Keratinocyte (primary cell): ENCODE results near the gene CHCHD1. TPM values are rescaled to one million over a fixed set of nuclear protein-coding genes. Genes with fewer than 3 reads are reported as not detected.
"Not testable (repeated sequence)": the region's sequence is repeated elsewhere in the genome, so short reads cannot be mapped to it uniquely, and the experiment has no call there.

ENCODE experiments used
- DNase-seq: peaks from one replicate; pipeline ENCODE4 v3.0.0-alpha.2; 2011; ENCODE audit warnings: low read depth, missing footprints, low spot score
- FAIRE-seq: peaks from 2 replicates; lab custom pipeline; 2011; peaks lifted over from hg19 to GRCh38; lab: Jason Lieb, UNC
- H2AFZ ChIP-seq: 2 replicates; pipeline ENCODE4 v1.6.0; 2012; ENCODE audit warnings: low read length, control low read depth, inconsistent platforms; ENCODE audit not compliant: control insufficient read depth
- H3K27ac ChIP-seq: 2 replicates; pipeline ENCODE4 v1.5.1; 2011; ENCODE audit warnings: low read length; ENCODE audit not compliant: control insufficient read depth, insufficient read depth
- H3K27me3 ChIP-seq: 3 replicates; pipeline ENCODE4 v1.6.0; 2011; ENCODE audit warnings: low read length; ENCODE audit not compliant: control insufficient read depth, insufficient read depth; ENCODE audit errors: extremely low read depth
- H3K36me3 ChIP-seq, 2 experiments: 2 replicates in 1 of 2; 3 replicates in 1 of 2; pipeline ENCODE4 v1.5.1; 2011; ENCODE audit warnings: low read length in 2 of 2, mild to moderate bottlenecking in 1 of 2; ENCODE audit not compliant: control insufficient read depth in 2 of 2, insufficient read depth in 2 of 2; ENCODE audit errors: extremely low read depth in 1 of 2
- H3K4me1 ChIP-seq: 3 replicates; pipeline ENCODE4 v1.5.1; 2011; ENCODE audit warnings: low read length; ENCODE audit not compliant: control insufficient read depth, insufficient read depth; ENCODE audit errors: extremely low read depth
- H3K4me2 ChIP-seq: 3 replicates; pipeline ENCODE4 v1.6.0; 2011; ENCODE audit warnings: low read depth, low read length; ENCODE audit not compliant: control insufficient read depth, insufficient read depth; ENCODE audit errors: extremely low read depth
- H3K4me3 ChIP-seq, 3 experiments: fragments of 200-600 bp in 1 of 3; sonication (generic) in 1 of 3; 2 replicates in 2 of 3; 3 replicates in 1 of 3; pipeline ENCODE4 v1.5.1; 2011 to 2016; ENCODE audit warnings: low read length in 3 of 3, mild to moderate bottlenecking in 3 of 3, control low read depth in 2 of 3, inconsistent platforms in 1 of 3, low read depth in 1 of 3, mixed read lengths in 1 of 3, mixed run types in 1 of 3, moderate library complexity in 1 of 3; ENCODE audit not compliant: control insufficient read depth in 2 of 3, insufficient read depth in 2 of 3; ENCODE audit errors: extremely low read depth in 1 of 3
- H3K79me2 ChIP-seq: 2 replicates; pipeline ENCODE4 v1.6.0; 2012; ENCODE audit warnings: low read length; ENCODE audit not compliant: control insufficient read depth, insufficient read depth
- H3K9ac ChIP-seq: 3 replicates; pipeline ENCODE4 v1.6.0; 2011; ENCODE audit warnings: low read length; ENCODE audit not compliant: control insufficient read depth, insufficient read depth; ENCODE audit errors: extremely low read depth
- H3K9me1 ChIP-seq: 3 replicates; pipeline ENCODE4 v1.6.0; 2011; ENCODE audit warnings: low read length; ENCODE audit not compliant: control insufficient read depth, insufficient read depth; ENCODE audit errors: extremely low read depth
- H3K9me3 ChIP-seq: 2 replicates; pipeline ENCODE4 v1.5.1; 2012; ENCODE audit warnings: low read depth, low read length; ENCODE audit not compliant: control insufficient read depth
- H4K20me1 ChIP-seq: 3 replicates; pipeline ENCODE4 v1.6.0; 2011; ENCODE audit warnings: low read length; ENCODE audit not compliant: control insufficient read depth, insufficient read depth; ENCODE audit errors: extremely low read depth
- EZH2 ChIP-seq: IDR thresholded peaks from one replicate; pipeline ENCODE4 v1.6.1; 2012; ENCODE audit warnings: inconsistent platforms, mild to moderate bottlenecking, low read length, moderate library complexity
- dilution Hi-C: fragments of 300-500 bp; cut with MboI; formaldehyde crosslinking; loops from one replicate; pipeline ENCODE4 v1.7.0; 2020; ENCODE audit warnings: low sequenced_read_pairs; ENCODE audit not compliant: extremely low pct_ligation_motif_present
- polyA plus RNA-seq, 5 experiments: library from polyadenylated mRNA; depleted of rRNA in 3 of 5; stranded (reverse) in 3 of 5; stranded (forward) in 1 of 5; unstranded in 1 of 5; fragments of >200 nt; gene quantifications; 1 replicate in 1 of 5; 2 replicates in 3 of 5; 3 replicates in 1 of 5; pipeline versions ENCODE4 v1.2.1 to v1.2.3, GENCODE V29; 2011 to 2012; ENCODE audit warnings: missing spikeins in 2 of 5, low read depth in 1 of 5, low replicate concordance in 1 of 5
- small RNA-seq, 3 experiments: library from RNA; depleted of rRNA; stranded (forward); fragments of <200 nt; gene quantifications; one replicate each; pipeline ENCODE3, GENCODE V24; 2012; ENCODE audit warnings: low read depth in 3 of 3, low replicate concordance in 1 of 3; ENCODE audit not compliant: insufficient read length in 3 of 3
- TF ChIP-seq, protein P1 (sequence below), 3 experiments: IDR thresholded peaks in 1 of 3; conservative IDR thresholded peaks in 1 of 3; optimal IDR thresholded peaks in 1 of 3; 2 replicates in 2 of 3; 3 replicates in 1 of 3; pipeline versions ENCODE3 to v1.5.1; 2011; ENCODE audit warnings: low read length in 3 of 3, mild to moderate bottlenecking in 3 of 3, moderate library complexity in 2 of 3, control low read depth in 1 of 3, inconsistent platforms in 1 of 3; ENCODE audit not compliant: insufficient read depth in 2 of 3; ENCODE audit errors: extremely low read depth in 1 of 3

The CHCHD1 gene
- polyA plus RNA-seq, 1 donor (not counting 4 experiments of a cell fraction or from before 2014, with no cell fraction given) = 59.8 TPM

DNA sequence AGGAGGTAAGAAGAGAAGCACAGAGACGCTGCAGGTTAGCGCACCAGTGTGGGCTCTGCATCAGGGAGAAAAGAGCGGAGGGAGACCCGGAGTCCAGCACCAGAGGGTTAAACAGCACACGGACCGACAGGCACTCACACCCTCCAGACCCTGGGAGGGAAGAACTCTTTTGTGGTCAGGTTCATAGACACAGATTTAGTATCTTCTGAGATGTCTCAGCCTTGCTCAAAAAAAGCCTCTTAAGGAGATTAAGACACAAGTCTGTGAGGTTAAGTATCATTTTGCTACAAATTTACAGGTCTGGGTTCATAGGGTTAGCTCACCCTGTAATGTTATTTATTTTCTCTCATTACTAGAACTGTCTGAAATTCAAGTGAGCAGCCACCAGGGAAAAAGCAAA lies 46.3 kb downstream of the CHCHD1 start:
- Histone ChIP-seq H3K27me3 (no peaks in the 10 kb centered on the region), H3K9me1 (no peaks in the 10 kb centered on the region), H3K27ac (no peak overlapping the region), H3K4me2 (no peak overlapping the region), H3K36me3 (peaks cover 4 to 12% of the 10 kb centered on the region in 2 experiments), H4K20me1 (no peaks in the 10 kb centered on the region), H3K4me1 (peaks cover 12% of the 10 kb centered on the region), H3K9ac (no peak overlapping the region), H3K9me3 (no peaks in the 10 kb centered on the region), H3K79me2 (no peaks in the 10 kb centered on the region), H3K4me3 (no peak overlapping the region), H2AFZ (no peak overlapping the region)
- DNase-seq (no peak), FAIRE-seq (no peak)
- dilution Hi-C loops = no loop called here
- no peak for TF ChIP-seq EZH2
- TF ChIP-seq, protein P1, sequence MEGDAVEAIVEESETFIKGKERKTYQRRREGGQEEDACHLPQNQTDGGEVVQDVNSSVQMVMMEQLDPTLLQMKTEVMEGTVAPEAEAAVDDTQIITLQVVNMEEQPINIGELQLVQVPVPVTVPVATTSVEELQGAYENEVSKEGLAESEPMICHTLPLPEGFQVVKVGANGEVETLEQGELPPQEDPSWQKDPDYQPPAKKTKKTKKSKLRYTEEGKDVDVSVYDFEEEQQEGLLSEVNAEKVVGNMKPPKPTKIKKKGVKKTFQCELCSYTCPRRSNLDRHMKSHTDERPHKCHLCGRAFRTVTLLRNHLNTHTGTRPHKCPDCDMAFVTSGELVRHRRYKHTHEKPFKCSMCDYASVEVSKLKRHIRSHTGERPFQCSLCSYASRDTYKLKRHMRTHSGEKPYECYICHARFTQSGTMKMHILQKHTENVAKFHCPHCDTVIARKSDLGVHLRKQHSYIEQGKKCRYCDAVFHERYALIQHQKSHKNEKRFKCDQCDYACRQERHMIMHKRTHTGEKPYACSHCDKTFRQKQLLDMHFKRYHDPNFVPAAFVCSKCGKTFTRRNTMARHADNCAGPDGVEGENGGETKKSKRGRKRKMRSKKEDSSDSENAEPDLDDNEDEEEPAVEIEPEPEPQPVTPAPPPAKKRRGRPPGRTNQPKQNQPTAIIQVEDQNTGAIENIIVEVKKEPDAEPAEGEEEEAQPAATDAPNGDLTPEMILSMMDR (optimal IDR thresholded peaks at IDR 0.05 in 1 of 3, IDR thresholded peaks at IDR 0.05 in 1 of 3, conservative IDR thresholded peaks at IDR 0.05 in 1 of 3; ENCODE audit: extremely low read depth in 1 of 3, insufficient read depth in 2 of 3, low read length in 3 of 3) = no peak

DNA sequence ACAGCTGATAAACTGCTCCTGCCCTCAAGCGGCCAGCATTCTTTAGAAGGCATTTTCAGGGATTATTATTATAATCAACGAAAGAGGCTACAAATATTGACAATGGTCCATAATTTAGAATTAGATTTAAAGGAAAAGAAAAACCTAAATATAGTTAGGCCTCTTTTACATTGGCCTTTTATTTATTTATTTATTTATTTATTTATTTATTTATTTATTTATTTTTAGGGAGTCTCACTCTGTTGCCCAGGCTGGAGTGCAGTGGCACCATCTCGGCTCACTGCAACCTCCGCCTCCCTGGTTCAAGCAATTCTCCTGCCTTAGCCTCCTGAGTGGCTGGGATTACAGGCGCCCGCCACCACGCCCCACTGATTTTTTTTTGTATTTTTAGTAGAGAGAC lies 47.2 kb downstream of the CHCHD1 start:
- H3K27me3 ChIP-seq, H3K27ac ChIP-seq, H3K9me3 ChIP-seq, H3K9ac ChIP-seq, H2AFZ ChIP-seq, DNase-seq, FAIRE-seq, dilution Hi-C loops, H3K4me2 ChIP-seq, H4K20me1 ChIP-seq, H3K36me3 ChIP-seq, H3K4me3 ChIP-seq, H3K9me1 ChIP-seq, H3K79me2 ChIP-seq: not testable (repeated sequence)
- peaks cover 12% of the 10 kb centered on the region for H3K4me1 ChIP-seq

Small RNA genes within 50 kb of the gene (small RNA-seq; reads per million reads assigned to genes)
- gene AC022400.4 = 0 reads per million in 3 experiments
- gene AC022400.9 = 0 reads per million in 3 experiments
- gene ZSWIM8-AS1 = 0 reads per million in 3 experiments

Other genes with a start within 250 kb of the CHCHD1 start
- 7.3 to 7.7 TPM (median 7.6 TPM) in 3 replicates for gene USP54, start 190.7 kb upstream of the CHCHD1 start, polyA plus RNA-seq
- not detected in 3 replicates for gene MYOZ1, start 140.6 kb upstream of the CHCHD1 start, polyA plus RNA-seq
- 0.02 TPM in 1 of 3 replicates, not detected in the others for gene SYNPO2L, start 126.0 kb upstream of the CHCHD1 start, polyA plus RNA-seq
- 2.4 to 4.8 TPM (median 3.6 TPM) in 3 replicates for gene AGAP5, start 83.9 kb upstream of the CHCHD1 start, polyA plus RNA-seq
- 65.3 to 78.4 TPM (median 75.8 TPM) in 3 replicates for gene SEC24C, start 37.7 kb upstream of the CHCHD1 start, polyA plus RNA-seq
- gene ZSWIM8, start 3.6 kb downstream of the CHCHD1 start, polyA plus RNA-seq = 34.2 to 83.5 TPM (median 39.2 TPM) in 3 replicates
- gene NDST2, start 29.6 kb downstream of the CHCHD1 start, polyA plus RNA-seq = 13.3 to 21.8 TPM (median 14.8 TPM) in 3 replicates
- gene CAMK2G, start 92.5 kb downstream of the CHCHD1 start, polyA plus RNA-seq = 17.6 to 25.3 TPM (median 23.0 TPM) in 3 replicates
- gene PLAU, start 129.1 kb downstream of the CHCHD1 start, polyA plus RNA-seq = 201 to 814 TPM (median 262 TPM) in 3 replicates
- gene VCL, start 216.1 kb downstream of the CHCHD1 start, polyA plus RNA-seq = 92.1 to 106 TPM (median 102 TPM) in 3 replicates